ENCODE results near the gene STK32B.

- TF ChIP-seq CTCF (IDR thresholded peaks at IDR 0.05), result no peak
- TF ChIP-seq POLR2A (IDR thresholded peaks at IDR 0.05), result no peak
These were observed 427.4 kb downstream of the STK32B start for GRCh38 chr4:5478697-5479096.
